Head of caudate nucleus (tissue), 42 donors: ENCODE results near the gene NME7.
A peak's percentile ranks its signal among the peaks of the same experiment; 100 is the strongest.

ENCODE experiments used
- DNase-seq, 42 donors: peaks; one replicate each; pipeline versions ENCODE4 v3.0.0 to v3.0.0-alpha.2; 2020 to 2021; ENCODE audit warnings: mixed read lengths in 7 of 42
- intact Hi-C: fragments of 100-400 bp; cut with DNase I; formaldehyde crosslinking; loops from one replicate; pipeline ENCODE4 v1.15.0; 2022

The NME7 gene

GRCh38 chr1:169106921-169107602 is 260.5 kb downstream of the NME7 start:
- intact Hi-C loops, result loop anchor here (5.0 to 10.0 kb wide), 3 partner anchors 112 to 470 kb away; no protein-coding TSS in a partner anchor
- peak in 11 of 42 donors; percentile 38 to 65 (median 46) for DNase-seq

- peak; percentile 68 to 96 (median 91) for DNase-seq
- intact Hi-C loops, result loop anchor here (5.0 to 10.0 kb wide), 3 partner anchors 112 to 469 kb away; no protein-coding TSS in a partner anchor
These were observed 261.3 kb downstream of the NME7 start, which contains the start of gene ATP1B1 for GRCh38 chr1:169106095-169106920. TSS of gene ATP1B1 (plus strand) at chr1:169106690. CDS start at chr1:169106830, 140 bp downstream.

- peak; percentile 54 to 95 (median 86) for DNase-seq
- intact Hi-C loops, result loop anchor here (5.0 to 10.0 kb wide), 3 partner anchors 111 to 468 kb away; no protein-coding TSS in a partner anchor
These were observed 262.0 kb downstream of the NME7 start for GRCh38 chr1:169105434-169106094.

- intact Hi-C loops, result loop anchor here (5.0 to 10.0 kb wide), 3 partner anchors 110 to 468 kb away; no protein-coding TSS in a partner anchor
- DNase-seq, result no peak
These were observed 262.5 kb downstream of the NME7 start for GRCh38 chr1:169105087-169105433.

- peak in 3 of 42 donors; percentile 26 to 48 (median 40) for DNase-seq
- intact Hi-C loops, result loop anchor here (10.0 kb wide), 2 partner anchors 109 to 241 kb away; no protein-coding TSS in a partner anchor
These were observed 264.1 kb downstream of the NME7 start for GRCh38 chr1:169103480-169103893.

GRCh38 chr1:169103002-169103401 is 264.6 kb downstream of the NME7 start:
- intact Hi-C loops, result loop anchor here (10.0 kb wide), 2 partner anchors 108 to 242 kb away; no protein-coding TSS in a partner anchor
- DNase-seq, result no peak

GRCh38 chr1:169102567-169102966 is 265.0 kb downstream of the NME7 start:
- peak in 28 of 42 donors; percentile 26 to 89 (median 63) for DNase-seq
- intact Hi-C loops, result loop anchor here (10.0 kb wide), 2 partner anchors 108 to 242 kb away; no protein-coding TSS in a partner anchor

- intact Hi-C loops, result loop anchor here (10.0 kb wide), 2 partner anchors 106 to 244 kb away; no protein-coding TSS in a partner anchor
- DNase-seq, result no peak
These were observed 266.9 kb downstream of the NME7 start for GRCh38 chr1:169100651-169101088.

GRCh38 chr1:169100208-169100607 is 267.4 kb downstream of the NME7 start:
- peak in 1 of 42 donors; percentile 41 for DNase-seq
- intact Hi-C loops, result loop anchor here (10.0 kb wide), 2 partner anchors 105 to 245 kb away; no protein-coding TSS in a partner anchor

- intact Hi-C loops, result no loop called here
- DNase-seq, result peak in 1 of 42 donors; percentile 25
These were observed 268.0 kb downstream of the NME7 start for GRCh38 chr1:169099561-169099960.

- intact Hi-C loops, result no loop called here
- DNase-seq, result peak in 1 of 42 donors; percentile 44
These were observed 269.2 kb downstream of the NME7 start for GRCh38 chr1:169098380-169098779.

GRCh38 chr1:169094897-169095569 is 272.6 kb downstream of the NME7 start:
- peak in 1 of 42 donors; percentile 43 for DNase-seq
- intact Hi-C loops, result no loop called here

GRCh38 chr1:169092399-169092798 is 275.2 kb downstream of the NME7 start:
- DNase-seq, result no peak
- intact Hi-C loops, result no loop called here

GRCh38 chr1:169091480-169091941 is 276.1 kb downstream of the NME7 start:
- peak in 8 of 42 donors; percentile 29 to 63 (median 46) for DNase-seq
- intact Hi-C loops, result no loop called here

- peak in 3 of 42 donors; percentile 36 to 61 (median 48) for DNase-seq
- intact Hi-C loops, result no loop called here
These were observed 276.7 kb downstream of the NME7 start for GRCh38 chr1:169090900-169091311.

- intact Hi-C loops, result no loop called here
- no peak for DNase-seq
These were observed 277.2 kb downstream of the NME7 start for GRCh38 chr1:169090308-169090899.

- peak in 2 of 42 donors; percentile 56 to 63 for DNase-seq
- intact Hi-C loops, result no loop called here
These were observed 277.8 kb downstream of the NME7 start for GRCh38 chr1:169089776-169090175.

GRCh38 chr1:169087876-169088275 is 279.7 kb downstream of the NME7 start:
- intact Hi-C loops, result no loop called here
- DNase-seq, result no peak
